B cell (primary cell): ENCODE results near the gene ZSCAN23.

Experiments used
- EZH2 ChIP-seq: IDR thresholded peaks from 2 replicates; pipeline ENCODE4 v1.6.1; 2012; ENCODE audit warnings: borderline replicate concordance, low read depth, mild to moderate bottlenecking, moderate library complexity, low read length; ENCODE audit not compliant: insufficient read depth, poor library complexity, severe bottlenecking
- TF ChIP-seq, protein P1 (sequence below): fragments of 200-600 bp; IDR thresholded peaks from one replicate; pipeline ENCODE4 v1.8.0; 2022; ENCODE audit warnings: antibody characterized with exemption, mild to moderate bottlenecking

GRCh38 chr6:28462401-28462800 lies 19.1 kb upstream of the ZSCAN23 start:
- TF ChIP-seq, protein P1, sequence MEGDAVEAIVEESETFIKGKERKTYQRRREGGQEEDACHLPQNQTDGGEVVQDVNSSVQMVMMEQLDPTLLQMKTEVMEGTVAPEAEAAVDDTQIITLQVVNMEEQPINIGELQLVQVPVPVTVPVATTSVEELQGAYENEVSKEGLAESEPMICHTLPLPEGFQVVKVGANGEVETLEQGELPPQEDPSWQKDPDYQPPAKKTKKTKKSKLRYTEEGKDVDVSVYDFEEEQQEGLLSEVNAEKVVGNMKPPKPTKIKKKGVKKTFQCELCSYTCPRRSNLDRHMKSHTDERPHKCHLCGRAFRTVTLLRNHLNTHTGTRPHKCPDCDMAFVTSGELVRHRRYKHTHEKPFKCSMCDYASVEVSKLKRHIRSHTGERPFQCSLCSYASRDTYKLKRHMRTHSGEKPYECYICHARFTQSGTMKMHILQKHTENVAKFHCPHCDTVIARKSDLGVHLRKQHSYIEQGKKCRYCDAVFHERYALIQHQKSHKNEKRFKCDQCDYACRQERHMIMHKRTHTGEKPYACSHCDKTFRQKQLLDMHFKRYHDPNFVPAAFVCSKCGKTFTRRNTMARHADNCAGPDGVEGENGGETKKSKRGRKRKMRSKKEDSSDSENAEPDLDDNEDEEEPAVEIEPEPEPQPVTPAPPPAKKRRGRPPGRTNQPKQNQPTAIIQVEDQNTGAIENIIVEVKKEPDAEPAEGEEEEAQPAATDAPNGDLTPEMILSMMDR: no peak
- no peak for TF ChIP-seq EZH2
